Liver (tissue), 9 donors: Measurements from ENCODE around the gene PET100. TPM values are rescaled to one million over a fixed set of nuclear protein-coding genes. Genes with fewer than 3 reads are reported as not detected.

Experiments used
- DNase-seq: peaks from one replicate; pipeline ENCODE4 v3.0.0-alpha.2; 2017; ENCODE audit warnings: low spot score
- H3K27ac ChIP-seq, 2 donors: one replicate each; pipeline ENCODE4 v1.7.0; 2013; ENCODE audit warnings: inconsistent platforms in 2 of 2, low read length in 2 of 2, control low read depth in 1 of 2, low read depth in 1 of 2, mild to moderate bottlenecking in 1 of 2
- H3K27me3 ChIP-seq, 4 donors: one replicate each; pipeline versions ENCODE4 v1.6.1 to v1.7.0; 2013; ENCODE audit warnings: low read length in 3 of 4, inconsistent platforms in 1 of 4, mild to moderate bottlenecking in 1 of 4, moderate library complexity in 1 of 4; ENCODE audit not compliant: control insufficient read depth in 4 of 4, insufficient read depth in 4 of 4
- H3K36me3 ChIP-seq, 4 donors: one replicate each; pipeline versions ENCODE4 v1.6.1 to v1.7.0; 2013; ENCODE audit warnings: low read length in 3 of 4, mild to moderate bottlenecking in 3 of 4, low read depth in 1 of 4, moderate library complexity in 1 of 4; ENCODE audit not compliant: control insufficient read depth in 4 of 4, insufficient read depth in 3 of 4
- H3K4me1 ChIP-seq, 4 donors: one replicate each; pipeline versions ENCODE4 v1.6.1 to v1.7.0; 2013; ENCODE audit warnings: low read length in 3 of 4, mild to moderate bottlenecking in 3 of 4, moderate library complexity in 1 of 4; ENCODE audit not compliant: control insufficient read depth in 4 of 4, insufficient read depth in 4 of 4
- H3K4me3 ChIP-seq, 3 donors: one replicate each; pipeline versions ENCODE4 v1.6.1 to v1.7.0; 2013; ENCODE audit warnings: low read length in 3 of 3, control low read depth in 1 of 3, low read depth in 1 of 3, mild to moderate bottlenecking in 1 of 3
- H3K9ac ChIP-seq, 2 donors: one replicate each; pipeline ENCODE4 v1.7.0; 2013; ENCODE audit warnings: low read length in 2 of 2, mild to moderate bottlenecking in 2 of 2, moderate library complexity in 2 of 2, control low read depth in 1 of 2, low read depth in 1 of 2
- H3K9me3 ChIP-seq, 4 donors: one replicate each; pipeline versions ENCODE4 v1.6.1 to v1.7.0; 2013; ENCODE audit warnings: low read length in 3 of 4; ENCODE audit not compliant: control insufficient read depth in 4 of 4
- FOXA1 ChIP-seq: IDR thresholded peaks from 2 replicates; pipeline ENCODE4 v1.6.1; 2016; ENCODE audit warnings: antibody characterized with exemption
- FOXA2 ChIP-seq: IDR thresholded peaks from 2 replicates; pipeline ENCODE4 v1.6.1; 2016; ENCODE audit warnings: antibody characterized with exemption
- GABPA ChIP-seq, 2 donors: IDR thresholded peaks in 1 of 2; conservative IDR thresholded peaks in 1 of 2; 2 replicates each; pipeline ENCODE4 v1.6.1; 2016; ENCODE audit warnings: antibody characterized with exemption in 2 of 2, mild to moderate bottlenecking in 1 of 2, moderate library complexity in 1 of 2
- HNF4A ChIP-seq, 2 donors: conservative IDR thresholded peaks; 2 replicates each; pipeline ENCODE4 v1.6.1; 2016; ENCODE audit warnings: antibody characterized with exemption in 2 of 2, mild to moderate bottlenecking in 2 of 2
- HNF4G ChIP-seq: IDR thresholded peaks from 2 replicates; pipeline ENCODE4 v1.6.1; 2016; ENCODE audit warnings: antibody characterized with exemption
- JUND ChIP-seq, 2 donors: IDR thresholded peaks; 2 replicates each; pipeline ENCODE4 v1.6.1; 2016; ENCODE audit warnings: antibody characterized with exemption in 2 of 2
- RAD21 ChIP-seq, 2 donors: IDR thresholded peaks; 2 replicates each; pipeline ENCODE4 v1.6.1; 2016; ENCODE audit warnings: antibody characterized with exemption in 2 of 2, mild to moderate bottlenecking in 2 of 2
- SP1 ChIP-seq: IDR thresholded peaks from 2 replicates; pipeline ENCODE4 v1.6.1; 2018; ENCODE audit warnings: antibody characterized with exemption, mild to moderate bottlenecking
- TAF1 ChIP-seq: conservative IDR thresholded peaks from 2 replicates; pipeline ENCODE4 v1.6.1; 2016; ENCODE audit warnings: antibody characterized with exemption, mild to moderate bottlenecking
- YY1 ChIP-seq: IDR thresholded peaks from 2 replicates; pipeline ENCODE4 v1.6.1; 2016; ENCODE audit warnings: antibody characterized with exemption, mild to moderate bottlenecking
- WGBS: extraction: QIAGEN DNeasy Blood & Tissue Kit; methylation state at CpG from one replicate; pipeline ENCODE4 v1.1.7; 2013; 5-methylcytosine and 5-hydroxymethylcytosine counted together
- polyA plus RNA-seq, 2 donors: library from polyadenylated mRNA; stranded (reverse) in 1 of 2; unstranded in 1 of 2; fragments of 200-250 nt in 1 of 2; fragments of >200 nt in 1 of 2; fragmentation: Nextera tagmentation in 1 of 2; extraction: Ambion mirVana in 1 of 2; gene quantifications; one replicate each; pipeline versions ENCODE4 v1.2.1 to v1.2.3, GENCODE V29; 2013 to 2015
- total RNA-seq, 2 donors: library from RNA; depleted of rRNA; stranded (reverse); fragments of >200 nt; gene quantifications; one replicate each; pipeline ENCODE4 v1.2.3, GENCODE V29; 2014
- TF ChIP-seq, protein P1 (sequence below): IDR thresholded peaks from 2 replicates; pipeline ENCODE4 v1.6.1; 2016; ENCODE audit warnings: antibody characterized with exemption
- TF ChIP-seq, protein P2 (sequence below): IDR thresholded peaks from 2 replicates; pipeline ENCODE4 v1.6.1; 2016; ENCODE audit warnings: antibody characterized with exemption, mild to moderate bottlenecking
- TF ChIP-seq, protein P3 (sequence below): IDR thresholded peaks from 2 replicates; pipeline ENCODE4 v1.6.1; 2016; ENCODE audit warnings: antibody characterized with exemption
- TF ChIP-seq, protein P4 (sequence below): IDR thresholded peaks from 2 replicates; pipeline ENCODE4 v1.6.1; 2016; ENCODE audit warnings: antibody characterized with exemption
- TF ChIP-seq, protein P5 (sequence below): fragments of 150-350 bp; IDR thresholded peaks from 2 replicates; pipeline ENCODE4 v1.5.1; 2017; ENCODE audit warnings: improper control_type of control experiment, low read depth, low read length; ENCODE audit not compliant: missing input control
- donor health status: healthy.
- donor health status: healthy.
- donor health status: healthy.
- donor health status: healthy.
- donor health status: healthy.

Gene PET100
- total and polyA plus RNA-seq, 4 donors, result 4.8 to 225 (median 26.7) TPM

DNA sequence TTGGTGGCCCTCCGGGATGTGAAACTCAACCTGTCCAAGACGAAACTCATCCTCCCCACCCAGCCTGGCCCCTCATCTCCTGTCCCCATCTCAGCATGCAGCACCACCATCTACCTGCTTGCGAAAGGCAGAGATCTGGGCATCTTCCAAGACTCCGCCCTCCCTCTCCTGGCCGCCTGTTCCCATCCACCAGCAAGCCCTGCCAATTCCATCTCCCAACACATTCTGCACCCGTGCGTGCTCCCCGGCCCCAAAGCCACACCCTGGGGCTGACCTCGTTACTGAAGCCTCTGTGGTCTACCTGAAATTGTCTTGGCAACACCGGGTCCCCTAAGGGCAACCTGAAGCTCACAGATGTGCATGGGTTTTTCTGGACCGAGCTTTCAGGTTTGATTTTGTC lies 47.1 kb upstream of the PET100 start:
- 58% methylated on average over 11 of the region's 11 CpGs for WGBS
- Histone ChIP-seq H3K27me3 (no peaks in the 10 kb centered on the region), H3K9ac (no peak overlapping the region), H3K27ac (no peak overlapping the region), H3K36me3 (no peaks in the 10 kb centered on the region), H3K9me3 (no peaks in the 10 kb centered on the region), H3K4me1 (no peaks in the 10 kb centered on the region), H3K4me3 (no peak overlapping the region)
- TF ChIP-seq SP1 (no peak), YY1 (no peak)
- TF ChIP-seq, protein P1, sequence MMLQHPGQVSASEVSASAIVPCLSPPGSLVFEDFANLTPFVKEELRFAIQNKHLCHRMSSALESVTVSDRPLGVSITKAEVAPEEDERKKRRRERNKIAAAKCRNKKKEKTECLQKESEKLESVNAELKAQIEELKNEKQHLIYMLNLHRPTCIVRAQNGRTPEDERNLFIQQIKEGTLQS, result no peak
- TF ChIP-seq, protein P2, sequence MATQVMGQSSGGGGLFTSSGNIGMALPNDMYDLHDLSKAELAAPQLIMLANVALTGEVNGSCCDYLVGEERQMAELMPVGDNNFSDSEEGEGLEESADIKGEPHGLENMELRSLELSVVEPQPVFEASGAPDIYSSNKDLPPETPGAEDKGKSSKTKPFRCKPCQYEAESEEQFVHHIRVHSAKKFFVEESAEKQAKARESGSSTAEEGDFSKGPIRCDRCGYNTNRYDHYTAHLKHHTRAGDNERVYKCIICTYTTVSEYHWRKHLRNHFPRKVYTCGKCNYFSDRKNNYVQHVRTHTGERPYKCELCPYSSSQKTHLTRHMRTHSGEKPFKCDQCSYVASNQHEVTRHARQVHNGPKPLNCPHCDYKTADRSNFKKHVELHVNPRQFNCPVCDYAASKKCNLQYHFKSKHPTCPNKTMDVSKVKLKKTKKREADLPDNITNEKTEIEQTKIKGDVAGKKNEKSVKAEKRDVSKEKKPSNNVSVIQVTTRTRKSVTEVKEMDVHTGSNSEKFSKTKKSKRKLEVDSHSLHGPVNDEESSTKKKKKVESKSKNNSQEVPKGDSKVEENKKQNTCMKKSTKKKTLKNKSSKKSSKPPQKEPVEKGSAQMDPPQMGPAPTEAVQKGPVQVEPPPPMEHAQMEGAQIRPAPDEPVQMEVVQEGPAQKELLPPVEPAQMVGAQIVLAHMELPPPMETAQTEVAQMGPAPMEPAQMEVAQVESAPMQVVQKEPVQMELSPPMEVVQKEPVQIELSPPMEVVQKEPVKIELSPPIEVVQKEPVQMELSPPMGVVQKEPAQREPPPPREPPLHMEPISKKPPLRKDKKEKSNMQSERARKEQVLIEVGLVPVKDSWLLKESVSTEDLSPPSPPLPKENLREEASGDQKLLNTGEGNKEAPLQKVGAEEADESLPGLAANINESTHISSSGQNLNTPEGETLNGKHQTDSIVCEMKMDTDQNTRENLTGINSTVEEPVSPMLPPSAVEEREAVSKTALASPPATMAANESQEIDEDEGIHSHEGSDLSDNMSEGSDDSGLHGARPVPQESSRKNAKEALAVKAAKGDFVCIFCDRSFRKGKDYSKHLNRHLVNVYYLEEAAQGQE, result no peak
- TF ChIP-seq, protein P3, sequence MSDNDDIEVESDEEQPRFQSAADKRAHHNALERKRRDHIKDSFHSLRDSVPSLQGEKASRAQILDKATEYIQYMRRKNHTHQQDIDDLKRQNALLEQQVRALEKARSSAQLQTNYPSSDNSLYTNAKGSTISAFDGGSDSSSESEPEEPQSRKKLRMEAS, result no peak
- TF ChIP-seq, protein P4, sequence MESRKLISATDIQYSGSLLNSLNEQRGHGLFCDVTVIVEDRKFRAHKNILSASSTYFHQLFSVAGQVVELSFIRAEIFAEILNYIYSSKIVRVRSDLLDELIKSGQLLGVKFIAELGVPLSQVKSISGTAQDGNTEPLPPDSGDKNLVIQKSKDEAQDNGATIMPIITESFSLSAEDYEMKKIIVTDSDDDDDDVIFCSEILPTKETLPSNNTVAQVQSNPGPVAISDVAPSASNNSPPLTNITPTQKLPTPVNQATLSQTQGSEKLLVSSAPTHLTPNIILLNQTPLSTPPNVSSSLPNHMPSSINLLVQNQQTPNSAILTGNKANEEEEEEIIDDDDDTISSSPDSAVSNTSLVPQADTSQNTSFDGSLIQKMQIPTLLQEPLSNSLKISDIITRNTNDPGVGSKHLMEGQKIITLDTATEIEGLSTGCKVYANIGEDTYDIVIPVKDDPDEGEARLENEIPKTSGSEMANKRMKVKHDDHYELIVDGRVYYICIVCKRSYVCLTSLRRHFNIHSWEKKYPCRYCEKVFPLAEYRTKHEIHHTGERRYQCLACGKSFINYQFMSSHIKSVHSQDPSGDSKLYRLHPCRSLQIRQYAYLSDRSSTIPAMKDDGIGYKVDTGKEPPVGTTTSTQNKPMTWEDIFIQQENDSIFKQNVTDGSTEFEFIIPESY, result no peak
- DNase-seq, result no peak

DNA sequence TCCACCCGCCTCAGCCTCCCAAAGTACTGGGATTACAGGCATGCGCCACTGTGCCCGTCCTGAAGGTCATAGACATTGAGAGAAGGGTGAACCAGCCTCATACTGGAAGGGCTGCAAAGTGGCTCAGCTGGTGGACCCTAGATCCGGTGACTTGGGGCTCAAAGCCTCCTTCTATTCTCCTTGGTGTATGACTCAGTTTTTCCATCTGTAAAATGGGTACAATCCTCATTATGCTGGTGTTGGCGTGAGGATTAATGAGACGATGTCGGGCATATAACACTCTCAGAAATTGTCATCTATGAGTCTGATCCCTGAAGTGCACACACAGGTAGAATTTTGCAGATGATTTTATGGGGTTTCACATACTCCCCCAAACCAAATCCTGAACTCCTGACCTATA lies 39.8 kb upstream of the PET100 start:
- Histone ChIP-seq H3K9me3 (no peaks in the 10 kb centered on the region), H3K9ac (no peak overlapping the region), H3K27ac (no peak overlapping the region), H3K36me3 (no peaks in the 10 kb centered on the region), H3K4me3 (no peak overlapping the region), H3K4me1 (no peaks in the 10 kb centered on the region), H3K27me3 (no peaks in the 10 kb centered on the region)
- DNase-seq, result no peak
- WGBS, result 91% methylated on average over 7 of the region's 7 CpGs
- TF ChIP-seq, protein P3, result no peak
- TF ChIP-seq, protein P4, result no peak
- TF ChIP-seq HNF4A (conservative IDR thresholded peaks at IDR 0.05) (no peak), JUND (IDR thresholded peaks at IDR 0.05) (no peak), YY1 (no peak), TAF1 (no peak), FOXA1 (no peak), HNF4G (no peak), GABPA (IDR thresholded peaks at IDR 0.05 in 1 of 2, conservative IDR thresholded peaks at IDR 0.05 in 1 of 2) (no peak), RAD21 (IDR thresholded peaks at IDR 0.05) (no peak), FOXA2 (no peak)
- TF ChIP-seq, protein P2, result no peak
- TF ChIP-seq, protein P5, sequence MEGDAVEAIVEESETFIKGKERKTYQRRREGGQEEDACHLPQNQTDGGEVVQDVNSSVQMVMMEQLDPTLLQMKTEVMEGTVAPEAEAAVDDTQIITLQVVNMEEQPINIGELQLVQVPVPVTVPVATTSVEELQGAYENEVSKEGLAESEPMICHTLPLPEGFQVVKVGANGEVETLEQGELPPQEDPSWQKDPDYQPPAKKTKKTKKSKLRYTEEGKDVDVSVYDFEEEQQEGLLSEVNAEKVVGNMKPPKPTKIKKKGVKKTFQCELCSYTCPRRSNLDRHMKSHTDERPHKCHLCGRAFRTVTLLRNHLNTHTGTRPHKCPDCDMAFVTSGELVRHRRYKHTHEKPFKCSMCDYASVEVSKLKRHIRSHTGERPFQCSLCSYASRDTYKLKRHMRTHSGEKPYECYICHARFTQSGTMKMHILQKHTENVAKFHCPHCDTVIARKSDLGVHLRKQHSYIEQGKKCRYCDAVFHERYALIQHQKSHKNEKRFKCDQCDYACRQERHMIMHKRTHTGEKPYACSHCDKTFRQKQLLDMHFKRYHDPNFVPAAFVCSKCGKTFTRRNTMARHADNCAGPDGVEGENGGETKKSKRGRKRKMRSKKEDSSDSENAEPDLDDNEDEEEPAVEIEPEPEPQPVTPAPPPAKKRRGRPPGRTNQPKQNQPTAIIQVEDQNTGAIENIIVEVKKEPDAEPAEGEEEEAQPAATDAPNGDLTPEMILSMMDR, result no peak
